Astrocyte (in vitro differentiated cells and primary cell): Measurements from ENCODE around the gene PCDHA1. TPM values are rescaled to one million over a fixed set of nuclear protein-coding genes. Genes with fewer than 3 reads are reported as not detected.

ENCODE experiments used
- DNase-seq: peaks from one replicate; pipeline ENCODE4 v3.0.0-alpha.2; 2010; ENCODE audit warnings: low read depth
- FAIRE-seq: peaks from 2 replicates; lab custom pipeline; 2011; peaks lifted over from hg19 to GRCh38; lab: Jason Lieb, UNC
- H2AFZ ChIP-seq: 2 replicates; pipeline ENCODE4 v1.6.0; 2012; ENCODE audit warnings: low read depth, low read length, inconsistent platforms
- H3K27ac ChIP-seq: 2 replicates; pipeline ENCODE4 v1.5.1; 2011; ENCODE audit warnings: low read depth, low read length, inconsistent platforms
- H3K27me3 ChIP-seq: 2 replicates; pipeline ENCODE4 v1.6.0; 2011; ENCODE audit warnings: low read length, inconsistent platforms; ENCODE audit not compliant: insufficient read depth
- H3K36me3 ChIP-seq: 2 replicates; pipeline ENCODE4 v1.5.1; 2011; ENCODE audit warnings: low read length, inconsistent platforms; ENCODE audit not compliant: insufficient read depth
- H3K4me1 ChIP-seq: 2 replicates; pipeline ENCODE4 v1.5.1; 2011; ENCODE audit warnings: low read length, inconsistent platforms; ENCODE audit not compliant: insufficient read depth
- H3K4me2 ChIP-seq: 2 replicates; pipeline ENCODE4 v1.6.0; 2012; ENCODE audit warnings: low read length, inconsistent platforms
- H3K4me3 ChIP-seq: 2 replicates; pipeline ENCODE4 v1.5.1; 2011; ENCODE audit warnings: low read depth, mild to moderate bottlenecking, low read length, inconsistent platforms; ENCODE audit not compliant: insufficient read depth
- H3K79me2 ChIP-seq: 2 replicates; pipeline ENCODE4 v1.6.0; 2012; ENCODE audit warnings: mild to moderate bottlenecking, low read length, inconsistent platforms; ENCODE audit not compliant: insufficient read depth
- H3K9ac ChIP-seq: 2 replicates; pipeline ENCODE4 v1.6.0; 2012; ENCODE audit warnings: mild to moderate bottlenecking, low read length, inconsistent platforms
- H3K9me3 ChIP-seq: 2 replicates; pipeline ENCODE4 v1.5.1; 2012; ENCODE audit warnings: low read depth, mild to moderate bottlenecking, low read length, inconsistent platforms; ENCODE audit not compliant: insufficient read depth
- H4K20me1 ChIP-seq: 2 replicates; pipeline ENCODE4 v1.6.0; 2012; ENCODE audit warnings: low read length, inconsistent platforms; ENCODE audit not compliant: insufficient read depth
- H3K27ac Mint-ChIP-seq: one replicate; pipeline ENCODE4 v1.8.0; 2021; ENCODE audit warnings: mild to moderate bottlenecking, mixed read lengths; ENCODE audit not compliant: unreplicated experiment
- H3K27me3 Mint-ChIP-seq: one replicate; pipeline ENCODE4 v1.8.0; 2021; ENCODE audit warnings: low read depth, mixed read lengths; ENCODE audit not compliant: unreplicated experiment
- H3K36me3 Mint-ChIP-seq: one replicate; pipeline ENCODE4 v1.8.0; 2021; ENCODE audit warnings: low read depth, mixed read lengths; ENCODE audit not compliant: unreplicated experiment
- H3K4me1 Mint-ChIP-seq: one replicate; pipeline ENCODE4 v1.8.0; 2021; ENCODE audit warnings: low read depth, mixed read lengths; ENCODE audit not compliant: unreplicated experiment
- H3K4me3 Mint-ChIP-seq: one replicate; pipeline ENCODE4 v1.8.0; 2021; ENCODE audit warnings: mild to moderate bottlenecking, moderate library complexity, mixed read lengths; ENCODE audit not compliant: unreplicated experiment
- H3K9me3 Mint-ChIP-seq: one replicate; pipeline ENCODE4 v1.8.0; 2021; ENCODE audit warnings: mild to moderate bottlenecking, mixed read lengths; ENCODE audit not compliant: unreplicated experiment
- EZH2 ChIP-seq: IDR thresholded peaks from 2 replicates; pipeline ENCODE4 v1.6.1; 2012; ENCODE audit warnings: mild to moderate bottlenecking, low read length, inconsistent platforms; ENCODE audit not compliant: insufficient read depth
- total RNA-seq: library from RNA; stranded (reverse); gene quantifications from 2 replicates; pipeline ENCODE4 v1.2.1, GENCODE V29; 2021
- TF ChIP-seq, protein P1 (sequence below): IDR thresholded peaks from 2 replicates; pipeline ENCODE4 v1.5.1; 2011; ENCODE audit warnings: low read depth, mild to moderate bottlenecking, inconsistent platforms, low read length, moderate library complexity; ENCODE audit not compliant: insufficient read depth

PCDHA1 gene
- total RNA-seq, 1 donor from 2014 or later = not detected

- no peak for DNase-seq
- TF ChIP-seq EZH2 = no peak
- TF ChIP-seq, protein P1, sequence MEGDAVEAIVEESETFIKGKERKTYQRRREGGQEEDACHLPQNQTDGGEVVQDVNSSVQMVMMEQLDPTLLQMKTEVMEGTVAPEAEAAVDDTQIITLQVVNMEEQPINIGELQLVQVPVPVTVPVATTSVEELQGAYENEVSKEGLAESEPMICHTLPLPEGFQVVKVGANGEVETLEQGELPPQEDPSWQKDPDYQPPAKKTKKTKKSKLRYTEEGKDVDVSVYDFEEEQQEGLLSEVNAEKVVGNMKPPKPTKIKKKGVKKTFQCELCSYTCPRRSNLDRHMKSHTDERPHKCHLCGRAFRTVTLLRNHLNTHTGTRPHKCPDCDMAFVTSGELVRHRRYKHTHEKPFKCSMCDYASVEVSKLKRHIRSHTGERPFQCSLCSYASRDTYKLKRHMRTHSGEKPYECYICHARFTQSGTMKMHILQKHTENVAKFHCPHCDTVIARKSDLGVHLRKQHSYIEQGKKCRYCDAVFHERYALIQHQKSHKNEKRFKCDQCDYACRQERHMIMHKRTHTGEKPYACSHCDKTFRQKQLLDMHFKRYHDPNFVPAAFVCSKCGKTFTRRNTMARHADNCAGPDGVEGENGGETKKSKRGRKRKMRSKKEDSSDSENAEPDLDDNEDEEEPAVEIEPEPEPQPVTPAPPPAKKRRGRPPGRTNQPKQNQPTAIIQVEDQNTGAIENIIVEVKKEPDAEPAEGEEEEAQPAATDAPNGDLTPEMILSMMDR = no peak
- no peak for FAIRE-seq
- Mint-ChIP-seq H3K36me3 (peaks cover 18% of the 10 kb centered on the region), H3K27ac (no peak within 1 kb of the TSS), H3K27me3 (no peaks in the 10 kb centered on the region), H3K4me3 (peak within 1 kb of the TSS; percentile 80), H3K4me1 (no peaks in the 10 kb centered on the region), H3K9me3 (peaks cover 6% of the 10 kb centered on the region)
- Histone ChIP-seq H3K4me3 (no peak within 1 kb of the TSS), H2AFZ (no peak within 1 kb of the TSS), H3K9ac (no peak within 1 kb of the TSS), H3K4me2 (no peak within 1 kb of the TSS), H3K36me3 (no peaks in the 10 kb centered on the region), H4K20me1 (no peaks in the 10 kb centered on the region), H3K9me3 (peaks cover 15% of the 10 kb centered on the region), H3K4me1 (no peaks in the 10 kb centered on the region), H3K79me2 (no peaks in the 10 kb centered on the region), H3K27me3 (no peaks in the 10 kb centered on the region), H3K27ac (no peak within 1 kb of the TSS)
These were observed 96.1 kb downstream of the PCDHA1 start, which contains the start of gene PCDHA13 for GRCh38 chr5:140881889-140882590. PCDHA13 (plus strand) TSS chr5:140882124; CDS start chr5:140882269, 145 bp downstream.

DNA sequence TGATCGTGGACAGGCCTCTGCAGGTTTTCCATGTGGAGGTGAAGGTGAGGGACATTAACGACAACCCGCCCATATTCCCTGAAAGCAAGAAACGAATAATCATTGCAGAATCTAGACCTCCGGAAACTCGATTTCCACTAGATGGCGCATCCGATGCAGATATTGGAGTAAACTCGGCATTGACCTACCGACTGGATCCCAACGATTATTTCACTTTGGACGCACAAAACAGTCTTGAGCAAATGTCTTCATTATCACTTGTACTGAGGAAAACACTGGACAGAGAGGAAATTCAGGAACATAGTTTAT, 96.6 kb downstream of the PCDHA1 start:
- no peaks in the 10 kb centered on the region for H3K79me2 ChIP-seq
- no peak for FAIRE-seq
- no peak overlapping the region for H3K9ac ChIP-seq
- no peak overlapping the region for H3K27ac ChIP-seq
- DNase-seq = no peak
- H3K27me3 ChIP-seq = no peaks in the 10 kb centered on the region
- H3K4me3 Mint-ChIP-seq = peak overlapping the region; percentile 80
- H3K4me1 Mint-ChIP-seq = no peaks in the 10 kb centered on the region
- no peaks in the 10 kb centered on the region for H4K20me1 ChIP-seq
- H3K4me3 ChIP-seq = no peak overlapping the region
- no peak overlapping the region for H3K4me2 ChIP-seq
- H3K36me3 ChIP-seq = no peaks in the 10 kb centered on the region
- no peak overlapping the region for H3K27ac Mint-ChIP-seq
- no peaks in the 10 kb centered on the region for H3K4me1 ChIP-seq
- TF ChIP-seq, protein P1 = peak; percentile 3
- no peak for TF ChIP-seq EZH2
- no peak overlapping the region for H2AFZ ChIP-seq
- peaks cover 11% of the 10 kb centered on the region for H3K9me3 ChIP-seq
- H3K27me3 Mint-ChIP-seq = no peaks in the 10 kb centered on the region
- H3K36me3 Mint-ChIP-seq = peaks cover 18% of the 10 kb centered on the region
- H3K9me3 Mint-ChIP-seq = peaks cover 6% of the 10 kb centered on the region

GRCh38 chr5:140883373-140883772, 97.4 kb downstream of the PCDHA1 start:
- TF ChIP-seq, protein P1 = no peak
- H3K4me3 ChIP-seq = no peak overlapping the region
- FAIRE-seq = no peak
- no peaks in the 10 kb centered on the region for H4K20me1 ChIP-seq
- peaks cover 18% of the 10 kb centered on the region for H3K36me3 Mint-ChIP-seq
- no peak overlapping the region for H3K4me2 ChIP-seq
- no peak overlapping the region for H3K27ac ChIP-seq
- no peaks in the 10 kb centered on the region for H3K36me3 ChIP-seq
- no peaks in the 10 kb centered on the region for H3K4me1 Mint-ChIP-seq
- H3K27me3 ChIP-seq = no peaks in the 10 kb centered on the region
- no peak for DNase-seq
- peaks cover 10% of the 10 kb centered on the region for H3K9me3 ChIP-seq
- no peak overlapping the region for H3K4me3 Mint-ChIP-seq
- no peak overlapping the region for H3K27ac Mint-ChIP-seq
- H3K4me1 ChIP-seq = no peaks in the 10 kb centered on the region
- H2AFZ ChIP-seq = no peak overlapping the region
- H3K79me2 ChIP-seq = no peaks in the 10 kb centered on the region
- no peaks in the 10 kb centered on the region for H3K27me3 Mint-ChIP-seq
- H3K9ac ChIP-seq = no peak overlapping the region
- peaks cover 6% of the 10 kb centered on the region for H3K9me3 Mint-ChIP-seq
